Astrocyte of the cerebellum (primary cell): ENCODE data around the gene GEMIN2.
"Not testable (repeated sequence)": the region's sequence is repeated elsewhere in the genome, so short reads cannot be mapped to it uniquely, and the experiment has no call there.

Experiments
- DNase-seq: peaks from one replicate; pipeline ENCODE4 v3.0.0-alpha.2; 2011; ENCODE audit warnings: low read depth
- H3K4me3 ChIP-seq: 2 replicates; pipeline ENCODE4 v1.5.1; 2011; ENCODE audit warnings: mild to moderate bottlenecking, low read depth, low read length, moderate library complexity
- in situ Hi-C: cut with HindIII; loops from 2 replicates; pipeline ENCODE4 v1.10.0; 2017; ENCODE audit warnings: low sequenced_read_pairs
- TF ChIP-seq, protein P1 (sequence below): IDR thresholded peaks from 2 replicates; pipeline ENCODE4 v1.5.1; 2012; ENCODE audit warnings: low read length, low read depth, moderate library complexity, mild to moderate bottlenecking; ENCODE audit errors: missing control alignments

Gene GEMIN2, protein sequence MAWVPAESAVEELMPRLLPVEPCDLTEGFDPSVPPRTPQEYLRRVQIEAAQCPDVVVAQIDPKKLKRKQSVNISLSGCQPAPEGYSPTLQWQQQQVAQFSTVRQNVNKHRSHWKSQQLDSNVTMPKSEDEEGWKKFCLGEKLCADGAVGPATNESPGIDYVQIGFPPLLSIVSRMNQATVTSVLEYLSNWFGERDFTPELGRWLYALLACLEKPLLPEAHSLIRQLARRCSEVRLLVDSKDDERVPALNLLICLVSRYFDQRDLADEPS

DNA sequence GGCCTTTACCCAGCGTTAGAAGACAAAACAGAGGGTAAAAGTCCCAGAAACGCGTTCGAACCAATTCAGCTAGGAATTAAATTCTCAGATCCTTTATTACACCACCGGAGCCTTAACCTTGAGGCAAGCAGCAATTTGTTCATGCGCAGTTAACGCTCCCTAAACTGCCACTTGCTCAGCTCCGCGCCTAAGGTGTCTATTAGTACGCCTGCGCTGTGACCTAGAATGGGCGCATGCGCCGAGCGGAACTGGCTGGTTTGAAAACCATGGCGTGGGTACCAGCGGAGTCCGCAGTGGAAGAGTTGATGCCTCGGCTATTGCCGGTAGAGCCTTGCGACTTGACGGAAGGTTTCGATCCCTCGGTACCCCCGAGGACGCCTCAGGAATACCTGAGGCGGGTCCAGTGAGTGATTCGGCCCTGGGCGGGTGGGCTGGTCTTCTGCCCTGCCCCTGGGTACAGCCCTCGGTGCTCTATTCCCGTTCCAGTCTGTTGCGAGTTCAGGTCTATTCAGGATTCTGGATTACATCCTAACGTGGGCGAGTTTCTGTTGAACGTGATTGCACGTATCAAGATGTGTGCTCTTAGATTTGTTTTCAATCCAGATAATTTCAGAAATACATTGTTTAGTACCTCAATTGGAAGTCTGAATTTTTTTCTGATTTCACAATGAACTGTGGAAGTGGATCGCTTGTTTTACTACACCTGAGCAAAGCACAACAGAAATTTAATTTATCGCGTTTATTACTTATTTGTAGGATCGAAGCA, at the start of gene GEMIN2:
GEMIN2 (plus strand) TSS at position 251 of the 766 bp plus-strand sequence; CDS start at position 267, 16 bp downstream.
- in situ Hi-C loops: no loop called here
- H3K4me3 ChIP-seq: peak within 1 kb of the TSS; percentile 56
- TF ChIP-seq, protein P1, sequence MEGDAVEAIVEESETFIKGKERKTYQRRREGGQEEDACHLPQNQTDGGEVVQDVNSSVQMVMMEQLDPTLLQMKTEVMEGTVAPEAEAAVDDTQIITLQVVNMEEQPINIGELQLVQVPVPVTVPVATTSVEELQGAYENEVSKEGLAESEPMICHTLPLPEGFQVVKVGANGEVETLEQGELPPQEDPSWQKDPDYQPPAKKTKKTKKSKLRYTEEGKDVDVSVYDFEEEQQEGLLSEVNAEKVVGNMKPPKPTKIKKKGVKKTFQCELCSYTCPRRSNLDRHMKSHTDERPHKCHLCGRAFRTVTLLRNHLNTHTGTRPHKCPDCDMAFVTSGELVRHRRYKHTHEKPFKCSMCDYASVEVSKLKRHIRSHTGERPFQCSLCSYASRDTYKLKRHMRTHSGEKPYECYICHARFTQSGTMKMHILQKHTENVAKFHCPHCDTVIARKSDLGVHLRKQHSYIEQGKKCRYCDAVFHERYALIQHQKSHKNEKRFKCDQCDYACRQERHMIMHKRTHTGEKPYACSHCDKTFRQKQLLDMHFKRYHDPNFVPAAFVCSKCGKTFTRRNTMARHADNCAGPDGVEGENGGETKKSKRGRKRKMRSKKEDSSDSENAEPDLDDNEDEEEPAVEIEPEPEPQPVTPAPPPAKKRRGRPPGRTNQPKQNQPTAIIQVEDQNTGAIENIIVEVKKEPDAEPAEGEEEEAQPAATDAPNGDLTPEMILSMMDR: no peak
- DNase-seq: peak; percentile 86

DNA sequence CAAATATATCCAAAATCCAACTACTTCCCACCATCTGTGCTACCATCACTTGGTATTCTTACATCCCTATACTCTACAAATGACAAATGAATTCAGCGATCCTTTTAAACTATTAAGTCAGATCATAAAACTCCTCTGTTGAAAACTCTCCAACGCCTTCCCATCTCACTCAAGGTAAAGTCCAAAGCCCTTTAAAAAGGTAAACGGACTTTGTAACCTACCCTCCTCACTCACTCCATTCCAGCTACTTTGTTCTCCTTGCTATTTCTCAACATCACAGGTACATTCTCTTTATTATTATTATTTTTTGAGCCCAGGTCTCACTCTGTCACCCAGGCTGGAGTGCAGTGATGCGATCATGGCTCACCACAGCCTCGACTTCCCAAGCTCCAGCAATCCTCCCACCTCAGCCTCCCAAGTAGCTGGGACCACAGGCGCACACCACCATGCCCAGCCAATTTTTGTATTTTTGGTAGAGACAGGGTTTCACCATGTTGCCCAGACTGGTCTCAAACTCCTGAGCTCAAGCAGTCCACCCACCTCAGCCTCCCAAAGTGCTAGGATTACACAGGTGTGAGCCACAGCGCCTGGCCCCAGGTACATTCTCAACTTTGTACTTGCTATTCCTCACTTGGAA, 44.8 kb upstream of the GEMIN2 start:
- DNase-seq, H3K4me3 ChIP-seq, in situ Hi-C loops: not testable (repeated sequence)

DNA sequence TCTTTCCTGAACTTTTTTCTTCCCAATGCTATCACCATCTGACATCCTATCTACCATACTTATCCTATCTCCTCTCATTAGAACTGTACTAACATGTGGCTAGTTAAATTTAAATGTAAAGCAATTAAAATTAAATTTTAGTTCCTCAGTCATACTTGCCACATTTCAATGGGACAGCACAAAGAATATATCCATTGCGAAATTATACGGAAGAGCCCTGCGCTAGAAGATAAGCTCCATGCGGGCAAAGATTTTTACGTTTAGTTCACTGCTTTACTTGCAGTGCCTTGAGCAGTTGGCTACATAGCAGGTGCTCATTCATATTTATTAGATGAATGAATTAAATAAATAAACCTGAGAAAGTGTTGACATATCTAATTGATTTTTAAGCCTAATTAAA, 44.2 kb upstream of the GEMIN2 start:
- H3K4me3 ChIP-seq: no peak overlapping the region
- no peak for DNase-seq
- in situ Hi-C loops: no loop called here
- TF ChIP-seq, protein P1: no peak

DNA sequence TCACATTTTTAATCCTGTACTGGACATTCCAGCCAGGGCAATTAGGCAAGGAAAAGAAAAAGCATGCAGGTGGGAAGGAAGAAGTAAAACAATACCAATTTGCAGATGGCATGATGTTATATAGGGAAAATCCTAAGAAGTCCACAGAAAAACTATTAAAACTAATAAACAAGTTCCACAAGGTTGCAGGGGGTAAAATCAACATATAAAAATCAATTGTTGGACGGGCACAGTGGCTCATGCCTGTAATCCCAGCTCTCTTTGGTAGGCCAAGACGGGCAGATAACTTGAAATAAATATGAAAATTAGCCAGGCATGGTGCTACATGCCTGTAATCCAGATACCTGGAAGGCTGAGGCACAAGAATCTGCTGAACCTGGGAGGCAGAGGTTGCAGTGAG, 43.0 kb upstream of the GEMIN2 start:
- DNase-seq: no peak
- H3K4me3 ChIP-seq: no peak overlapping the region
- in situ Hi-C loops: no loop called here
- TF ChIP-seq, protein P1: no peak

DNA sequence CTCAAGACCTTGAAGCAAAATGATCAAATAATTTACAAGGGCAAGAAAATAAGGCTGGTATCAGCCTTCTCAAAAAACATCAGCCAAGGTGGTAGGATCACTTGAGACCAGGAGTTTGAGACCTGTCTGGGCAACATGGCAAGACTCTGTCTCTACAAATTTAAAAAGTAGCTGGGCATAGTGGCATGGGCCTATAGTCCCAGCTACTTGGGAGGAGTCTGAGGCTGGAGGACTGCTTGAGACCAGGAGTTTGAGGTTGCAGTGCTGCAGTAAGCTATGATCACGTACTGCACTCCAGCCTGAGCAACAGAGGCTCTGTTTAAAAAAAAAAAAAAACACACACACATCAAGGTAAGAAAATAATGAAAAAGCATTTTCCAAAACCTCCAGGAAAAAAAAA, 33.2 kb upstream of the GEMIN2 start:
- TF ChIP-seq, protein P1: no peak
- in situ Hi-C loops: no loop called here
- DNase-seq: no peak
- no peak overlapping the region for H3K4me3 ChIP-seq

DNA sequence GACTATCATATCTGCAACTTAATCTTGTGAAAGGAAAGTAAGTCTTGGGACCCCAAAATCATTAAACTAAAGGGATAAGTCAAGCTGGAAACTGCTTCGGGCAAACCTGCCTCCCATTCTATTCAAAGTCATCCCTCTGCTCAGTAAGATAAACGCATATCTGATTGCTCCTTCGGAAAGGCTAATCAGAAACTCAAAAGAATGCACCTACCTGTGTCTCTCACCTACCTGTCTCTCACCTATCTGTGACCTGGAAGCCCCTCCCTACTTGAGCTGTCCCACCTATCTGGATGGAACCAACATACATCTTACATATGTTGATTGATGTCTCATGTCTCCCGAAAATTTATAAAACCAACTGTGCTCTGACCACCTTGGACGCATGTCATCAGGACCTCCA, 31.0 kb upstream of the GEMIN2 start:
- TF ChIP-seq, protein P1: no peak
- H3K4me3 ChIP-seq: no peak overlapping the region
- in situ Hi-C loops: no loop called here
- no peak for DNase-seq

DNA sequence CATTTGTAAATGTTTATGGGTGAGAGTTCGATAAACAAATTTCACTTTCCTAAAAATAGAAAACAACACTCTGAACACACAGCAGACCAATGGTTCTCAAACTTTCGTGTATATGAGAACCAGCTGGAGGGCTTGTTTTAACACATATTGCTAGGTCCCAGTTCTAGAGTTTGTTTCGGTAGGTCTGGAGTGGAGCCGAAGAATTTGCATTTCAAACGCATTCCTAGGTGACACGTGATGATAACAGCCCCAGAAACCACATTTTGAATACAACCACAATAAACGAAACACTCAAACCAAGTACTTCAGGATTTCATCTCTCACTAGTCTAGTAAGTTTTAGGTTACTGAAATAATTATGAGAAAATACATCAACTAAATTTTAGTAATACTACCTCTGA, 28.2 kb upstream of the GEMIN2 start:
- in situ Hi-C loops: no loop called here
- no peak overlapping the region for H3K4me3 ChIP-seq
- TF ChIP-seq, protein P1: no peak
- DNase-seq: peak; percentile 55
